H9 (cell line): ENCODE data around the gene RAD54L. TPM values are rescaled to one million over a fixed set of nuclear protein-coding genes. Genes with fewer than 3 reads are reported as not detected.

Source experiments
- DNase-seq: peaks from one replicate; pipeline ENCODE4 v3.0.0-alpha.2; 2017
- H2AFZ ChIP-seq: one replicate; pipeline ENCODE4 v1.6.1; 2013; ENCODE audit warnings: mild to moderate bottlenecking, low read length, control low read depth, moderate library complexity
- H2AK5ac ChIP-seq: 2 replicates; pipeline ENCODE4 v1.6.1; 2013; ENCODE audit warnings: low read length, control low read depth, mixed read lengths; ENCODE audit not compliant: insufficient read length
- H2BK120ac ChIP-seq: one replicate; pipeline ENCODE4 v1.6.1; 2013; ENCODE audit warnings: low read depth, mild to moderate bottlenecking, low read length, control low read depth, inconsistent platforms; ENCODE audit not compliant: poor library complexity, severe bottlenecking
- H2BK12ac ChIP-seq: 2 replicates; pipeline ENCODE4 v1.6.1; 2013; ENCODE audit warnings: low read length, control low read depth, mixed read lengths, low read depth; ENCODE audit not compliant: insufficient read length
- H2BK15ac ChIP-seq: 2 replicates; pipeline ENCODE4 v1.6.1; 2013; ENCODE audit warnings: low read depth, low read length, control low read depth
- H2BK20ac ChIP-seq: one replicate; pipeline ENCODE4 v1.6.1; 2013; ENCODE audit warnings: low read depth, mild to moderate bottlenecking, low read length, control low read depth, inconsistent platforms; ENCODE audit not compliant: poor library complexity, severe bottlenecking
- H2BK5ac ChIP-seq: 2 replicates; pipeline ENCODE4 v1.6.1; 2013; ENCODE audit warnings: low read length, control low read depth, mixed read lengths; ENCODE audit not compliant: insufficient read length
- H3K14ac ChIP-seq: 2 replicates; pipeline ENCODE4 v1.6.1; 2013; ENCODE audit warnings: low read length, control low read depth; ENCODE audit not compliant: insufficient read depth
- H3K18ac ChIP-seq: 2 replicates; pipeline ENCODE4 v1.6.1; 2013; ENCODE audit warnings: low read depth, mild to moderate bottlenecking, mixed read lengths, low read length, control low read depth; ENCODE audit not compliant: insufficient read length
- H3K23ac ChIP-seq: 2 replicates; pipeline ENCODE4 v1.6.1; 2013; ENCODE audit warnings: low read length, control low read depth, mixed read lengths, low read depth; ENCODE audit not compliant: insufficient read length
- H3K23me2 ChIP-seq: 2 replicates; pipeline ENCODE4 v1.6.1; 2013; ENCODE audit warnings: low read depth, mild to moderate bottlenecking, mixed read lengths, low read length, control low read depth; ENCODE audit not compliant: insufficient read length, poor library complexity, severe bottlenecking
- H3K27ac ChIP-seq: 2 replicates; pipeline ENCODE4 v1.5.1; 2013; ENCODE audit warnings: low read length, control low read depth, mixed read lengths, low read depth; ENCODE audit not compliant: insufficient read length
- H3K27me3 ChIP-seq: 2 replicates; pipeline ENCODE4 v1.6.1; 2013; ENCODE audit warnings: low read length, control low read depth, inconsistent platforms; ENCODE audit not compliant: insufficient read depth
- H3K4ac ChIP-seq: 2 replicates; pipeline ENCODE4 v1.6.1; 2013; ENCODE audit warnings: low read depth, mild to moderate bottlenecking, control low read depth, inconsistent platforms, low read length, moderate library complexity
- H3K4me1 ChIP-seq: 2 replicates; pipeline ENCODE4 v1.6.1; 2013; ENCODE audit warnings: low read length, control low read depth, inconsistent platforms; ENCODE audit not compliant: insufficient read depth
- H3K4me2 ChIP-seq: 2 replicates; pipeline ENCODE4 v1.6.1; 2013; ENCODE audit warnings: low read length, control low read depth, mixed read lengths; ENCODE audit not compliant: insufficient read length, insufficient read depth
- H3K56ac ChIP-seq: 2 replicates; pipeline ENCODE4 v1.6.1; 2013; ENCODE audit warnings: low read depth, mild to moderate bottlenecking, mixed read lengths, low read length, control low read depth; ENCODE audit not compliant: insufficient read length
- H3K79me1 ChIP-seq: 2 replicates; pipeline ENCODE4 v1.6.1; 2013; ENCODE audit warnings: low read depth, mild to moderate bottlenecking, moderate library complexity, low read length, control low read depth, inconsistent platforms; ENCODE audit not compliant: insufficient read depth, poor library complexity, severe bottlenecking
- H3K79me2 ChIP-seq: 2 replicates; pipeline ENCODE4 v1.6.1; 2013; ENCODE audit warnings: low read length, control low read depth, inconsistent platforms; ENCODE audit not compliant: insufficient read depth
- H3K9ac ChIP-seq: 2 replicates; pipeline ENCODE4 v1.6.1; 2013; ENCODE audit warnings: low read length, control low read depth, mixed read lengths; ENCODE audit not compliant: insufficient read length; ENCODE audit errors: extremely low read depth
- H3K9me3 ChIP-seq: one replicate; pipeline ENCODE4 v1.6.1; 2013; ENCODE audit warnings: low read depth, low read length, inconsistent platforms; ENCODE audit not compliant: control insufficient read depth
- H3T11ph ChIP-seq: one replicate; pipeline ENCODE4 v1.6.1; 2013; ENCODE audit warnings: mild to moderate bottlenecking, low read length, control low read depth, inconsistent platforms
- H4K20me1 ChIP-seq: one replicate; pipeline ENCODE4 v1.6.1; 2013; ENCODE audit not compliant: control insufficient read depth, insufficient read length, insufficient read depth
- H4K5ac ChIP-seq: 2 replicates; pipeline ENCODE4 v1.6.1; 2013; ENCODE audit warnings: low read depth, mild to moderate bottlenecking, mixed read lengths, low read length, control low read depth; ENCODE audit not compliant: insufficient read length
- H4K8ac ChIP-seq: replicated peaks from 2 replicates; pipeline ENCODE4 v1.6.1; 2013; ENCODE audit warnings: low read length, control low read depth, mixed read lengths, low read depth; ENCODE audit not compliant: insufficient read length
- H4K91ac ChIP-seq: 2 replicates; pipeline ENCODE4 v1.6.1; 2013; ENCODE audit warnings: low read depth, mild to moderate bottlenecking, moderate library complexity, mixed read lengths, low read length, control low read depth; ENCODE audit not compliant: insufficient read length
- H3K27ac Mint-ChIP-seq, 3 experiments: 2 replicates in 2 of 3; 3 replicates in 1 of 3; pipeline ENCODE4 v1.8.0; 2020 to 2021; ENCODE audit warnings: mixed read lengths in 3 of 3, mild to moderate bottlenecking in 1 of 3, moderate library complexity in 1 of 3
- H3K27me3 Mint-ChIP-seq: 2 replicates; pipeline ENCODE4 v1.8.0; 2021; ENCODE audit warnings: low read depth, mild to moderate bottlenecking, moderate library complexity, mixed read lengths
- H3K36me3 Mint-ChIP-seq, 3 experiments: 2 replicates in 2 of 3; 3 replicates in 1 of 3; pipeline ENCODE4 v1.8.0; 2020 to 2021; ENCODE audit warnings: low read depth in 3 of 3, mixed read lengths in 3 of 3; ENCODE audit not compliant: insufficient read depth in 1 of 3
- H3K4me1 Mint-ChIP-seq, 2 experiments: 2 replicates each; pipeline ENCODE4 v1.8.0; 2020; ENCODE audit warnings: mixed read lengths in 2 of 2
- H3K4me3 Mint-ChIP-seq, 2 experiments: 2 replicates in 1 of 2; 3 replicates in 1 of 2; pipeline ENCODE4 v1.8.0; 2020 to 2021; ENCODE audit warnings: mild to moderate bottlenecking in 2 of 2, mixed read lengths in 2 of 2, moderate library complexity in 1 of 2
- H3K9me3 Mint-ChIP-seq, 2 experiments: 2 replicates in 1 of 2; 3 replicates in 1 of 2; pipeline ENCODE4 v1.8.0; 2020; ENCODE audit warnings: mild to moderate bottlenecking in 2 of 2, mixed read lengths in 2 of 2, moderate library complexity in 1 of 2
- WGBS: extraction: QIAGEN DNeasy Blood & Tissue Kit; methylation state at CpG from one replicate; pipeline ENCODE4 v1.1.7; 2013; ENCODE audit warnings: missing lambda C conversion rate, low lambda C conversion rate, mixed read lengths; ENCODE audit not compliant: insufficient read length; ENCODE audit errors: extremely low coverage; 5-methylcytosine and 5-hydroxymethylcytosine counted together
- long read RNA-seq: library from polyadenylated mRNA; unstranded; transcript quantifications from one replicate; pipeline ENCODE4 v2.0.0, GENCODE V29; 2020
- total RNA-seq: library from RNA; stranded (reverse); gene quantifications from 2 replicates; pipeline ENCODE4 v1.2.1, GENCODE V29; 2021
- TF ChIP-seq, protein P1 (sequence below): fragments of 200-600 bp; sonication (generic); conservative IDR thresholded peaks from 3 replicates; pipeline ENCODE4 v1.8.0; 2021; ENCODE audit warnings: antibody characterized with exemption, mild to moderate bottlenecking

The RAD54L gene
- 43.4 and 46.8 TPM in 2 replicates for total RNA-seq
- long read RNA-seq, transcript RAD54L-201 (18 exons, 3,108 nt): major isoform, 178 of 362 reads
- long read RNA-seq, partial matches to known transcripts: 15 of 362 reads
- long read RNA-seq, other reads (novel, unspliced or antisense): 167 of 362 reads

GRCh38 chr1:46247436-46248121 lies at the start of gene RAD54L:
Gene RAD54L (plus strand): TSS chr1:46247763. CDS start chr1:46248406, 643 bp downstream.
- peak within 1 kb of the TSS; percentile 78 for H3K27ac ChIP-seq
- peak within 1 kb of the TSS; percentile 34 for H4K5ac ChIP-seq
- H2BK12ac ChIP-seq: no peak within 1 kb of the TSS
- Mint-ChIP-seq H3K9me3 (peaks cover 5% of the 10 kb centered on the region in 2 experiments), H3K36me3 (peaks cover 31 to 36% (median 35%) of the 10 kb centered on the region in 3 experiments; a peak in 6 of 7 replicates), H3K27ac (peak within 1 kb of the TSS; percentile 95 to 99 (median 99)), H3K27me3 (peaks cover 1% of the 10 kb centered on the region; the same call in 1 of the 2 replicates), H3K4me1 (peaks cover 9 to 17% of the 10 kb centered on the region in 2 experiments), H3K4me3 (peak within 1 kb of the TSS; percentile 93 to 96)
- H3K27me3 ChIP-seq: no peaks in the 10 kb centered on the region
- H2BK120ac ChIP-seq: peak within 1 kb of the TSS; percentile 65
- no peak within 1 kb of the TSS for H3T11ph ChIP-seq
- H3K23ac ChIP-seq: no peak within 1 kb of the TSS
- peak within 1 kb of the TSS; percentile 96 for H3K14ac ChIP-seq
- peak within 1 kb of the TSS; percentile 80 for H2BK5ac ChIP-seq
- TF ChIP-seq, protein P1, sequence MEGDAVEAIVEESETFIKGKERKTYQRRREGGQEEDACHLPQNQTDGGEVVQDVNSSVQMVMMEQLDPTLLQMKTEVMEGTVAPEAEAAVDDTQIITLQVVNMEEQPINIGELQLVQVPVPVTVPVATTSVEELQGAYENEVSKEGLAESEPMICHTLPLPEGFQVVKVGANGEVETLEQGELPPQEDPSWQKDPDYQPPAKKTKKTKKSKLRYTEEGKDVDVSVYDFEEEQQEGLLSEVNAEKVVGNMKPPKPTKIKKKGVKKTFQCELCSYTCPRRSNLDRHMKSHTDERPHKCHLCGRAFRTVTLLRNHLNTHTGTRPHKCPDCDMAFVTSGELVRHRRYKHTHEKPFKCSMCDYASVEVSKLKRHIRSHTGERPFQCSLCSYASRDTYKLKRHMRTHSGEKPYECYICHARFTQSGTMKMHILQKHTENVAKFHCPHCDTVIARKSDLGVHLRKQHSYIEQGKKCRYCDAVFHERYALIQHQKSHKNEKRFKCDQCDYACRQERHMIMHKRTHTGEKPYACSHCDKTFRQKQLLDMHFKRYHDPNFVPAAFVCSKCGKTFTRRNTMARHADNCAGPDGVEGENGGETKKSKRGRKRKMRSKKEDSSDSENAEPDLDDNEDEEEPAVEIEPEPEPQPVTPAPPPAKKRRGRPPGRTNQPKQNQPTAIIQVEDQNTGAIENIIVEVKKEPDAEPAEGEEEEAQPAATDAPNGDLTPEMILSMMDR: no peak
- H4K8ac ChIP-seq: peak within 1 kb of the TSS; percentile 36
- peak within 1 kb of the TSS; percentile 86 for H3K4me2 ChIP-seq
- H2AK5ac ChIP-seq: no peak within 1 kb of the TSS
- H3K9me3 ChIP-seq: no peaks in the 10 kb centered on the region
- WGBS: no CpG with 5 or more reads among the region's 49 CpGs
- peaks cover 4% of the 10 kb centered on the region; the same call in 1 of the 2 replicates for H3K79me2 ChIP-seq
- peak; percentile 99 for DNase-seq
- H3K9ac ChIP-seq: peak within 1 kb of the TSS; percentile 97
- H3K56ac ChIP-seq: no peak within 1 kb of the TSS
- no peaks in the 10 kb centered on the region for H4K20me1 ChIP-seq
- peak within 1 kb of the TSS; percentile 89 for H2AFZ ChIP-seq
- H2BK15ac ChIP-seq: no peak within 1 kb of the TSS
- H2BK20ac ChIP-seq: no peak within 1 kb of the TSS
- no peaks in the 10 kb centered on the region for H3K4me1 ChIP-seq
- H3K4ac ChIP-seq: no peak within 1 kb of the TSS; the same call in 1 of the 2 replicates
- H3K79me1 ChIP-seq: peaks cover 4% of the 10 kb centered on the region
- H4K91ac ChIP-seq: no peak within 1 kb of the TSS
- peak within 1 kb of the TSS; percentile 96 for H3K18ac ChIP-seq
- peaks cover 6% of the 10 kb centered on the region for H3K23me2 ChIP-seq
